Ammon's horn (tissue), 1 donor: ENCODE measurements around the gene ZNF710.
"Not testable (repeated sequence)": the region's sequence is repeated elsewhere in the genome, so short reads cannot be mapped to it uniquely, and the experiment has no call there.

Source experiments
- DNase-seq: peaks from one replicate; pipeline ENCODE4 v3.0.0-alpha.2; 2016; ENCODE audit warnings: low spot score

ZNF710 gene

DNA sequence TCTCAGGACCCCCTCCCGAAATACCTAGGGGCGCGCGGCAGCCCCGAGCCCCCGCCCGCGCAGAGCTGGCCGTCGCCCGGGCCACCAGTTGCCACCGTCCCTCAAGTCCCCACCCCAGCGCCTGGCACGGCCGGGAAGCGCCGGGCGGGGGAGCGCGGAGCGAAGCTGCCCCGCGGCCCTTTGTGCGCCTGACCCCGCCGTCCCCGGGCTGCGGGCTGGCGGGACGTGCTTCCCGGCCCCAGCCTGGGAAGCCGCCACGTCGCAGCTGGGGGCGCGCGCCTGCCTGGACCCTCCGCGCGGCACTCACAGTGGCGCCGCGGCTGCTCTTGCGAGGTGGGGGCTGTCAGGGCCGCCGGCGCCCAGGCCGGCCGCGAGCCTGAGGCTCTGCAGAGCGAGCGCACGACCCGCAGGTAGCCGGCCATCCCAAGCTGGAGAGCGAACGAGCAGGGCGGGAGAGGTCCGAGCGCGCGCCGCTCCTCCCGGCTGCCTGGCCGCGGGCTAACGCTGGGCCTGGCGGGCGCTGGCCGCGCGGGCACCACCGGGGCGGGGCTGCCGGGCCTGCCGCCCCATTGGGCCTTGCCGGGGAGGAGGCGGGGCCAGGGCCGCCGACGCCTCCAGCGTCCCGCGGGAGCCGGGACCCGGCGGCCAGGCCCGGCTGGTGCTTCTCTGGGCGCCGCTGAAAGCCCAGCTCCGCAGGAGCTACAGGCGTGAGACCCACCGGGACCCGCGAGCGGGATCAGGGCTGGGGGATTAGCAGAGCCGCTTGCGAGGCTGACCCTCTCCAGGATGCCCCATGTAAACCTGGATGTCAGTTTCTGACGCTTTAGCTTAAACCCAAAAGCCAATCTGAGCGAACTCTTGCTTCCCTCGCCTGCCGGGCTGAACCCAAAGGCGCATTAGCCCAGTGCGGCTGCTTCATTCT is 101.1 kb downstream of the ZNF710 start, which contains the start of gene IDH2:
TSS of gene IDH2 (minus strand) at position 500 of the 922 bp plus-strand sequence. CDS start at position 422, 78 bp downstream.
- DNase-seq: peak; percentile 88

DNA sequence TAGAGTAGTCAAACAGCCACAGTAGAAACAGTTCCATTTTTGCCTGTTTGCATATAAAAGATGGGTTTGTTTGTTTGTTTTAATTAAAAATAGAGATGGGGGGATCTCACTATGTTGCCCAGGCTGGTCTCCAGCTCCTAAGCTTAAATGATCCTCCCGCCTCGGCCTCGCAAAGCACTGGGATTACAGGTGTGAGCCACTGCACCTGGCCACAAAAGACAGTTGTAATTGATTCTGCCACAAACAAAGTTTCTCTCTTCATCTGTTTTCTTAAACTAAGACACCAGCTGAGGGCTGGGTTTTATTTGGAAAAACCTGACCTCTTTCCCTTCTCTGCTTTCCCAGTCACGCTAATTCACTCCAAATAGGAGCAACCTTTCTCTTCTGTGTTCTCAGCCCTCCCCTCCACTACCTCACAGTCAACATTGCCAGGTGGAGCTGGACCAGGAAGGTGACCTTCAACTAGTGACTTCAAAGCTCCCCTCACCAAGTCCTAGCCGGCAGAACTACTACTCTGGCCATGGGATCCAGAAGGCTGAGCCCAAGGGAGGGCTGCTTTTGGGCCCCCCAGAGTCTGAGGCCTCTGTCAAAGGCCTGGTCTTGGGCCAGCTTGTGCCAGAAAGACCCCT is 102.7 kb downstream of the ZNF710 start:
- no peak for DNase-seq

DNA sequence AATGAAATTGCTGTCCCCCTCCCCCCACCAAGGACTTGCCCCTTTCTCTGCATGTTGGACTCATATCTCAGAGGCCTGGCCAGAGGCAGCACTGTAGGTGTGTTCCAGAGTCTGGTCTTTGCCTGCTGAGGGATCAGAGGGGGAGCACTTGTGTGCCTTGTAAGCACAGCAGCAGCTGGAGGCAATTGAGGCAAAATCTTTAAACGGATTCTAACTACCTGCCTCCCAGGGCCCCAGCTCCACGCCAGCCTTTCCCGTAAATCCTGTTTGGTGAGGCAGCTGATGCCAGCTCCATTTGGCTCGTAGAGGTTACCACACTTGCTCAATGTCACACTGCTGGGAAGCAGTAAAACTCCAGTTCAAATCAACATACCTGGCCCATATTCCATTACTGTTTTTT is 103.4 kb downstream of the ZNF710 start:
- no peak for DNase-seq

DNA sequence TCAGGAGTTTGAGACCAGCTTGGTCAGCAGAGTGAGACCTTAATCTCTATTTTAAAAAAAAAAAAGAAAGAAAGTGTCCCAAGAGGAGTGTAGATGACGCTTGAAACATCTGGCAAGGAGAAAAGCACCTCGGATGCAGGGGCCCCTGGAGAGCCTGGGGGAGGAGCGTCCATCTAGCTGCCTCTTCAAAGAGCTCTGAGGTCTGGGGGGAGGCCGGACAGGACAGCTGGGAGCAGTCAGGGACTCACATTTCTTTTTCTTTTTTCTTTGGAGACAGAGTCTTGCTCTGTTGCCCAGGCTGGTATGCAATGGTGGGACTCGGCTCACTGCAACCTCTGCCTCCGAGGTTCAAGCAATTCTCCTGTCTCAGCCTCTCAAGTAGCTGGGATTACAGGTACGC is 104.4 kb downstream of the ZNF710 start:
- no peak for DNase-seq

DNA sequence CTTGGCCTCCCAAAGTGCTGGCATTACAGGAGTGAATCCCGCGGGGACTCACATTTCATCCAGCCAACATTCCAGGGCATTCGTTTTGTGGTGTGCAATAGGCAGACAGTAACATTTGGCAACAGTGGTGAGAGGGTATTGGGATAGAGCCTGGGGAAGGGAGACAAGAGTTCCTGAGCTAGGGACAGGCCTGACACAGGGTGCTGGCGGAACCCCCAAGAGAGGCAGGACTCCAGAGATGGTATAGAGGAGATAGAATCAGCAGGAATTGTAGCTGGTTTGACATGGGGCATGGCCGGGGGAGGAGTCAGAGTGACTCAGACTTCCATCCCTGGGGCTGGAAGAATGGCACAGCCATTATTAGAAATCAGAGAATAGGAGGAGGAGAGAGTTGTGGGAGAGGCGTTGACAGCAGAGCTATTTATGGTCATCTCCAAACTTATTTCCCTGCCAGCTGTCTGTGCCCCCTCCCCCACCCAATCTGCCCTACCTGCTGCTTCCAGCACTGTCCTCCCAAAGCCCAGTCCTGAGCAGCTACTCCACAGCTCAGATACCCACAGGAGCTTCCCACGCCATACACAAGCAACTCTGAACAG is 105.5 kb downstream of the ZNF710 start:
- DNase-seq: no peak

DNA sequence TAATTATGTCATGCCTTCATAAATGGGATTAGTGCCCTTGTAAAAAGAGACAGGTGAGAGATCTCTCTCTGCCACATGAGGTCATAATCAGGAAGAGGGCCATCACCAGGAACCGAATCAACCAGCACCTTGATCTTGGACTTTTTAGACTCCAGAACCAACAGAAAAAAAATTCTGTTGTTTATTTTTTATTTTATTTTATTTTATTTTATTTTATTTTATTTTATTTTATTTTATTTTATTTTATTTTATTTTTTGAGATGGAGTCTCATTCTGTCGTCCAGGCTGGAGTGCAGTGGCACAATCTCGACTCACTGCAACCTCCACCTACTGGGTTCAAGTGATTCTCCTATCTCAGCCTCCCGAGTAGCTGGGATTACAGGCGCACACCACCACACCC is 106.9 kb downstream of the ZNF710 start:
- DNase-seq: not testable (repeated sequence)

DNA sequence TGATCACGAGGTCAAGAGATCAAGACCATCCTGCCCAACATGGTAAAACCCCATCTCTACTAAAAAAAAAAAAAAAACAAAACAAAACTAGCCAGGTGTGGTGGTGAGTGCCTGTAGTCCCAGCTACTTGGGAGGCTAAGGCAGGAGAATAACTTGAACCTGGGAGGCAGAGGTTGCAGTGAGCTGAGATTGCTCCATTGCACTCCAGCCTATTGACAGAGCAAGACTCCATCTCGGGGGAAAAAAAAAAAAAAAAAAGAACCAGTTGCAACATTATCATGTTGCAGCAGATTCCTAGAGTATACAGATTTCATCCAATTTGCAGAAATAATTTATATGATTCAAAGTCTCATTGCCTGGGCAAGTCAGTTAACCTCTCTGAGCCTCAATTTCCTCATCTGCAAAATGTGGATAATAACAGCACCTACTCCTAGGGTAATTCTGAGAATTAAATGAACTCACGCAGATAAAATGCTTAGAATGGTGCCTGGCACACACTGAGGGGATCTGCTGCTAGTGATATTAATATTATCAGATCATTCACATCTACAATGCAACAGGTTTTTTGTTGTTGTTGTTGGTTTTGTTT is 108.1 kb downstream of the ZNF710 start:
- DNase-seq: not testable (repeated sequence)

DNA sequence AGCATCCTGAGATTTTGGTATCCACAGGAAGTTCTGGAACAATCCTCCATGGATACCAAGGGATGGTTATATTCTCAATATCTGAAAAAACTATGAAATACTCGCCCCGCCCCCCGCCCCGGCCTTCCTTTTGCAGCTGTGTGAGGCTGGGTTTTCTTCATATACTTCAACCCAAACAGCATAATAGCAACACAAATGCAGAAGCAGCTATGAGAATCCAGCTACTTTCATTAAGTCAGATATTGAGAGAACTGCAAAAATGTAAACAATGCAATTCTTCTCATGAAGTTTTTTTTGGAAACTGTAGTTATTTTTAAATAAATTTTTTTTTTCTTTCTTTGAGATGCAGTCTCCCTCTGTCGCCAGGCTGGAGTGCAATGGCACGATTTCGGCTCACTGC is 112.0 kb downstream of the ZNF710 start:
- no peak for DNase-seq

DNA sequence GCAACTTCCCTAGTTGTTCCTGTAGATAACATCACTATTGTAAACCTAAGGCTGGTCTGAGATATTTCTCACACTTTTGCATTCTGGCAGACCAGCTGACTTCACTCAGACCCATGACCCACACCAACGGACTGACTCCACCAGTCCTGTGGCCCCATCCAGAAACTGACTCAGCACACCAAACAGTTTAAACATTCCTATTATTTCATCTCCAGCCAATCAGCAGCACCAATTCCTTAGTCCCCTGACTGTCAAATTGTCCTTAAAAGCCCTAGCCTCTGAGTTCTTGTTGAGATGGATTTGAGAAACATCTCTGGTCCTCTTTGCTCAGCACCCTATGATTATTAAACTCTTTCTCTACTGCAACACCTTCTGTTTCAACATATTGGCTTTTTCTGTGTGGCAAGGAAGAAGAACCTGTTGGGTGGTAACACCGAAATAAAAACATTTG is 113.4 kb downstream of the ZNF710 start:
- no peak for DNase-seq

DNA sequence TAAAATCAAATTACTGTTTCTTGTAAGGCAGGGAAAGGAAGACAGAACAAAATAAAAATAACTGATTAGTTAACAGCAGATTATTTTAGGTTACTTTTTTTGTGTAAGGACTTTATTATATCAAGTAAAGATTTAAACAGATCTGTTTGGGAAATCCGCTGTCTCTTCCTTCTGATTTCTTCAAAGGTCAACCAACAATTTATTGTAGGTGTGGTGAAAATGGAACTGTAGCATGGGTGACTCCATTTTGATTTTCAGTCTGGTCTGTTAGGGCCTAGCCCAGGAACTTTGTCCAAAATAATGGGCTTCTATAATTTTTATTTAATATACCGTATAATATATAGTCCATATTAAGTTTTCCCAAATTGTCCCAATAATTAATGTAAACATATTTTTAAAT is 114.7 kb downstream of the ZNF710 start:
- no peak for DNase-seq

DNA sequence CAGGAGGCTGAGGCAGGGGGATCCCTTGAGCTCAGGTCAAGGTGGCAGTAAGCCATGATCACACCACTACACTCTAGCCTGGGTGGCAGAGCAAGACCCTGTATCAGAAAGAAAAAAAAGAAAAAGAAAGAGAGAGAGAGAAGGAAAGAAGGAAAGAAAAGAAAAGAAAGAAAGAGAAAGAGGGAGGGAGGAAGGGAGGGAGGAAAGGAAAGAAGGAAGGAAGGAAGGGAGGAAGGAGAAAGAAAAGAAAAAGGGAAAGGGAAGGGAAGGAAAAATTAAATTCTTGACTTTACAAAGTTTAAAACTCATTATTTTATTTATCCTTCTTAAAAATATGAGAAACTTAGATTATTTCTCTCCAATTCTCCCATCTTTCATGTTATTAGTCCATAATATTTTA is 118.2 kb downstream of the ZNF710 start:
- DNase-seq: no peak

DNA sequence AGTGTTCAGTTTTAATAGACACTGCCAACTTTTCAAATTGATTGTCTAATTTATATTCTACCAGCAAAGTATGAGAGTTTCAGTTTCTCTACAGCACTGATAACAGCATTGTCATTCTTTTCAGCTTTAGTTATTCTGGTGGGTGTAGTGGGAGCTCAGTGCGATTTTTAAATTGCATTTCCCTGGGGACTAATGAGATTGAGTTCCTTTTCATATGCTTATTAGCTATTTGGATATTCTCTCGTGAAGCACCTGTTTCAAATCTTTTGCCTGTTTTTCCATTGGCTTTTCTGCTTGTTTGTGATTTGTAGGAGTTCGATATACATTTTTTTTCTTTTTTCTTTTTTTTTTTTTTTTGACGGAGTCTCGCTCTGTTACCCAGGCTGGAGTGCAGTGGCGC is 120.0 kb downstream of the ZNF710 start:
- no peak for DNase-seq

DNA sequence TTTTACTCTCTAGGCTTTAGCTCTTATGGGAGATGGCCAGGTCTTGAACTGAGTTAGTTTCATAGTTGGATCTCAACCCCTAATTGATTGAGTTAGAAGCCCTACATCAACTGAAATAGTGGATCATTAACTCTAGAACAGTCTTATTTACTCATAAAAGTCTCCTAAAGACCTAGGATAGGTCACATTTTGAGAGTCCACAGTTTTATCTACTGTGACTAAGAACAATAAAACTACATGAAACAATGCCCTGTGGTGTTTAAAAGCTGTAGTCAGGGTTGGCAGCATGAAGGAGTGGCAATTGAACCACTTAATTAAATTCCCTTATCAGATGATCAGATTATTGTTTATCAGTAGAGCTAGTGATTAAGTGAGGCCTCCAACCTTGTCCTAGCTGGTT is 123.4 kb downstream of the ZNF710 start:
- DNase-seq: no peak

DNA sequence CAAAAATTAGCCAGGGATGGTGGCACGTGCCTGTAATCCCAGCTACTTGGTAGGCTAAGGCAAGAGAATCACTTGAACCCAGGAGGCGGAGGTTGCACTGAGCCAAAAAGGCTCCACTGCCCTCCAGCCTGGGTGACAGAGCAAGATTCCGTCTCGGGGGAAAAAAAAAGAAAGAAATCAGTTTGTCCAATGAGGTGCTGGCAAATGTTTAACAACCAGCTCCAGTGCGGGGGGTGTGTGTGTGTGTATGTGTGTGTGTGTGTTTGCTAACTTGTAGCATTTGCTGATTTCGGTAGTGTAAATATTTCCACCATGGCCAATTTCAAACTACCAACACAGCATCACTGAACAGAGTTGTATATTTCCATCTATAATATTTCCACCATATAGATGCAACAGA is 124.9 kb downstream of the ZNF710 start:
- no peak for DNase-seq

DNA sequence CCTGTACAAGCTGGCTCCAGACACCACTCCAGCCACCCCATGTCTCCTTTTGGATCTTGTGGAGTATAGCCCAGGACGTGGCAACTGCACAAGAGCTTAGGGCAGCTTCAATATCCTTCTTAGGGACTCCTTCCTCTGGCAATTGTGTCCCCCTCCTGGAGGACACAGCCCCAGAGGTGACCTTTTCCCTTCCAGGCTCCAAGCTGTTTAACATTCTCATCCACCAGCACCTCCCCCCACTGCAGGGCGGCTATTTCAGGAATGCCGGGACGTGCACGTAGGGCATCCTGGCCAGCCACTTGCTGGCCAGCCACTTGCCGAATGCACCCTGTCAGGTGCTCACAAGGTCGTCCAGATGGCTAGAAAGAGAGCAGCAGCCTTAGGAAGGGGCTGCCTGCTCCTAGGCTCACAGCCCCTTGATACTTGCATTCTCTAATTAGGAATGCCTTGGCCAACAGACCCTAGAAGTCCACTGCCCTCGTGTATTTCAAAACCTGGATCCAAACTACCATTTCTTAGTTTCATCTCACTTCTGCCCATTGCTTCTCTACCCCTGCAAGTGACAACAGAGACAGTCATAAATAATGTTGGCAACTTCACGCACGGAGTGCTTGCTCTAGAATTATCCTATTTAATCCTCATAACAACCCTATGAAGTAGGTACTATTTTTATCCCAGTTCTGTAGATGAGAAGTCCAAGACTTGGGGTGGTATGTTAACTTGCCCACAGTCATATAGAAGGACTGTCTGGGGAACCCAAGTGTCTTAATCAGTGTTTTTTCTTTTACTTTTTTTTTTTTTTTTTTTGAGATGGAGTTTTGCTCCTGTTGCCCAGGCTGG is 125.7 kb downstream of the ZNF710 start:
- no peak for DNase-seq

DNA sequence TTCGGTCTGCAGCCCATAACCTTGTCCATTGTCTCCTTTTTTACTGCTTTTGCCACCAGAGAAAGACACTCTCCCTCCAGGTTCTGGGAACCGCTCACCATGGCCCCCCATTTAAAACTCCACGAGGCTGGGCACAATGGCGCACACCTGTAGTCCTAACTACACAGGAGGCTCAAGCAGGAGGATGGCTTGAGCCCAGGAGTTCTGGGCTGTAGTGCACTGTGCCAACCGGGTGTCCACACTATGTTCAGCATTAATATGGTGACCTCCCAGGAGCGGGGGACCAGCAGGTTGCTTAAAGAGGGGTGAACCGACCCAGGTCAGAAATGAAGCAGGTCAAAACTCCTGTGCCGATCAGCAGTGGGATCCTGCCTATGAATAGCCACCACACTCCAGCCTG is 129.2 kb downstream of the ZNF710 start:
- no peak for DNase-seq
